C4-2B (cell line): ENCODE data around the gene RAPSN.

ENCODE experiments used
- ZFX ChIP-seq: fragments of 450-650 bp; IDR thresholded peaks from 2 replicates; pipeline ENCODE4 v1.6.1; 2017
- TF ChIP-seq, protein P1 (sequence below): fragments of 450-650 bp; conservative IDR thresholded peaks from 2 replicates; pipeline ENCODE4 v1.5.1; 2017; ENCODE audit warnings: mild to moderate bottlenecking

DNA sequence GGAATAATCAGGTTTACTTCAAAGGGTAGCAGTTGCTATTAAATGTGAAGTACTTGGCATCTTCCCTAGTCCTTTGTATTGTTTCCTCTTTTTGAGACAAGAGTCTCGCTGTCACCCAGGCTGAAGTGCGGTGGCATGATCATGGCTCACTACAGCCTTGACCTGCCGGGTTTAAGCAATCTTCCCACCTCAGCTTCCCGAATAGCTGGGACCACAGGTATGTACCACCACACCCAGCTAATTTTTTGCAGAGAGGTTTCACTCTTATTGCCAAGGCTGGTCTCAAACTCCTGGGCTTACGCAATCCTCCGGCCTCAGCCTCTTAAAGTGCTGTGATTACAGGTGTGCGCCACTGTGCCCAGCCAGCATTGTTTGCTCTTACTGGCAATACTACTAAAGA lies 36.2 kb upstream of the RAPSN start:
- TF ChIP-seq, protein P1, sequence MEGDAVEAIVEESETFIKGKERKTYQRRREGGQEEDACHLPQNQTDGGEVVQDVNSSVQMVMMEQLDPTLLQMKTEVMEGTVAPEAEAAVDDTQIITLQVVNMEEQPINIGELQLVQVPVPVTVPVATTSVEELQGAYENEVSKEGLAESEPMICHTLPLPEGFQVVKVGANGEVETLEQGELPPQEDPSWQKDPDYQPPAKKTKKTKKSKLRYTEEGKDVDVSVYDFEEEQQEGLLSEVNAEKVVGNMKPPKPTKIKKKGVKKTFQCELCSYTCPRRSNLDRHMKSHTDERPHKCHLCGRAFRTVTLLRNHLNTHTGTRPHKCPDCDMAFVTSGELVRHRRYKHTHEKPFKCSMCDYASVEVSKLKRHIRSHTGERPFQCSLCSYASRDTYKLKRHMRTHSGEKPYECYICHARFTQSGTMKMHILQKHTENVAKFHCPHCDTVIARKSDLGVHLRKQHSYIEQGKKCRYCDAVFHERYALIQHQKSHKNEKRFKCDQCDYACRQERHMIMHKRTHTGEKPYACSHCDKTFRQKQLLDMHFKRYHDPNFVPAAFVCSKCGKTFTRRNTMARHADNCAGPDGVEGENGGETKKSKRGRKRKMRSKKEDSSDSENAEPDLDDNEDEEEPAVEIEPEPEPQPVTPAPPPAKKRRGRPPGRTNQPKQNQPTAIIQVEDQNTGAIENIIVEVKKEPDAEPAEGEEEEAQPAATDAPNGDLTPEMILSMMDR, result no peak
- no peak for TF ChIP-seq ZFX
